ENCODE results near the gene PAM16. TPM values are rescaled to one million over a fixed set of nuclear protein-coding genes. Genes with fewer than 3 reads are reported as not detected.

PAM16 gene
- total RNA-seq, result 13.8 and 18.5 TPM in 2 replicates

GRCh38 chr16:4350787-4351659 is at the start of gene PAM16:
Gene PAM16 (minus strand): TSS chr16:4351321. CDS start chr16:4351234, 87 bp downstream.

GRCh38 chr16:4371357-4372000 is 20.4 kb upstream of the PAM16 start, which contains the start of gene VASN:
Gene VASN (plus strand): TSS chr16:4371848. CDS start chr16:4380878, 9,030 bp downstream.

GRCh38 chr16:4315186-4316107 is 35.7 kb downstream of the PAM16 start, which contains the start of gene GLIS2:
Gene GLIS2 (plus strand): TSS chr16:4316067. CDS start chr16:4332281, 16,214 bp downstream.

Other genes starting within 250 kb of the PAM16 start
- 13.0 and 22.3 TPM in 2 replicates for gene ADCY9, start 234.9 kb downstream of the PAM16 start, total RNA-seq
- under 0.01 and 0.06 TPM in 2 replicates for gene SRL, start 109.2 kb downstream of the PAM16 start, total RNA-seq
- gene TFAP4, start 78.3 kb downstream of the PAM16 start, total RNA-seq, result 3.7 and 5.4 TPM in 2 replicates
- gene GLIS2, start 35.3 kb downstream of the PAM16 start, total RNA-seq, result 0.94 and 0.97 TPM in 2 replicates
- 0.65 and 2.6 TPM in 2 replicates for gene VASN, start 20.5 kb upstream of the PAM16 start, total RNA-seq
- gene CORO7, start 65.3 kb upstream of the PAM16 start, total RNA-seq, result 34.6 and 43.3 TPM in 2 replicates
- 31.4 and 65.8 TPM in 2 replicates for gene DNAJA3, start 74.5 kb upstream of the PAM16 start, total RNA-seq
- gene NMRAL1, start 123.3 kb upstream of the PAM16 start, total RNA-seq, result 52.9 and 60.2 TPM in 2 replicates
- gene HMOX2, start 125.1 kb upstream of the PAM16 start, total RNA-seq, result 91.6 and 197 TPM in 2 replicates
- 10.7 and 14.5 TPM in 2 replicates for gene CDIP1, start 187.5 kb upstream of the PAM16 start, total RNA-seq
- under 0.01 TPM in 1 of 2 replicates, not detected in the other for gene C16orf96, start 205.0 kb upstream of the PAM16 start, total RNA-seq

Data from bladder microvascular endothelial cell (primary cell).